PC-9 (cell line): ENCODE results near the gene RNU5D-1. TPM values are rescaled to one million over a fixed set of nuclear protein-coding genes. Genes with fewer than 3 reads are reported as not detected.

Experiments
- BruUV-seq: library from RNA; stranded (reverse); fragments of 400-500 nt; replicated peaks from 2 replicates; lab custom pipeline; 2021; lab: Mats Ljungman, UMichigan
- CTCF ChIA-PET: fragments of 300-600 bp; sonication (Branson Sonifier 250); formaldehyde crosslinking; loops from one replicate; lab custom pipeline; 2022; ENCODE audit warnings: antibody characterized with exemption; lab: Charles Lee
- POLR2A ChIA-PET: fragments of 300-600 bp; sonication (Branson Sonifier 250); formaldehyde crosslinking; loops from one replicate; lab custom pipeline; 2022; ENCODE audit warnings: antibody characterized with exemption; ENCODE audit not compliant: unreplicated experiment; lab: Charles Lee
- DNase-seq, 2 experiments: peaks; one replicate each; pipeline versions ENCODE4 v3.0.0 to v3.0.0-alpha.2; 2015 to 2022; ENCODE audit warnings: mixed read lengths in 1 of 2
- H2AFZ ChIP-seq: fragments of 200-600 bp; sonication (generic); 2 replicates; pipeline ENCODE4 v1.8.1; 2017; ENCODE audit warnings: antibody characterized with exemption
- H3F3A ChIP-seq: fragments of 200-600 bp; sonication (generic); 2 replicates; pipeline ENCODE4 v1.8.1; 2017; ENCODE audit warnings: antibody characterized with exemption, mild to moderate bottlenecking, low read depth; ENCODE audit not compliant: insufficient read depth
- H3K27ac ChIP-seq: fragments of 200-600 bp; sonication (generic); 2 replicates; pipeline ENCODE4 v1.6.1; 2016; ENCODE audit warnings: mixed run types
- H3K27me3 ChIP-seq: fragments of 200-600 bp; sonication (generic); 2 replicates; pipeline ENCODE4 v1.6.1; 2016; ENCODE audit warnings: low read depth, mixed run types; ENCODE audit not compliant: insufficient read depth
- H3K36me3 ChIP-seq: fragments of 200-600 bp; sonication (generic); 2 replicates; pipeline ENCODE4 v1.6.1; 2016; ENCODE audit warnings: low read depth, mixed run types
- H3K4me1 ChIP-seq: fragments of 200-600 bp; sonication (generic); replicated peaks from 2 replicates; pipeline ENCODE4 v1.6.1; 2016; ENCODE audit warnings: mixed run types; ENCODE audit not compliant: insufficient read depth
- H3K4me2 ChIP-seq: fragments of 200-600 bp; sonication (generic); 2 replicates; pipeline ENCODE4 v1.6.1; 2017; ENCODE audit warnings: mixed run types
- H3K4me3 ChIP-seq: fragments of 200-600 bp; sonication (generic); 2 replicates; pipeline ENCODE4 v1.6.1; 2016; ENCODE audit warnings: mixed run types
- H3K79me2 ChIP-seq: fragments of 200-600 bp; sonication (generic); 2 replicates; pipeline ENCODE4 v1.6.1; 2017; ENCODE audit warnings: low read depth, mixed run types
- H3K9me2 ChIP-seq: fragments of 200-600 bp; sonication (generic); 2 replicates; pipeline ENCODE4 v1.8.1; 2017; ENCODE audit warnings: mild to moderate bottlenecking; ENCODE audit not compliant: insufficient read depth
- H3K9me3 ChIP-seq: fragments of 200-600 bp; sonication (generic); 2 replicates; pipeline ENCODE4 v1.8.1; 2016; ENCODE audit warnings: low read depth; ENCODE audit not compliant: insufficient read depth
- H4K20me1 ChIP-seq: fragments of 200-600 bp; sonication (generic); 2 replicates; pipeline ENCODE4 v1.8.1; 2017; ENCODE audit not compliant: insufficient read depth
- EZH2 ChIP-seq: fragments of 200-600 bp; sonication (generic); IDR thresholded peaks from 2 replicates; pipeline ENCODE4 v1.8.0; 2017; ENCODE audit warnings: antibody characterized with exemption, low read depth
- intact Hi-C: fragments of 100-400 bp; cut with micrococcal nuclease; formaldehyde crosslinking; loops from one replicate; pipeline ENCODE4 v1.10.0; 2022; ENCODE audit not compliant: unreplicated experiment
- total RNA-seq: library from RNA; stranded (reverse); gene quantifications from 2 replicates; pipeline ENCODE4 v1.2.3, GENCODE V29; 2021
- TF ChIP-seq, protein P1 (sequence below): fragments of 200-600 bp; sonication (generic); conservative IDR thresholded peaks from 2 replicates; pipeline ENCODE4 v1.6.1; 2017; ENCODE audit warnings: mixed run types, antibody characterized with exemption, mild to moderate bottlenecking, moderate library complexity

RNU5D-1 gene
- total RNA-seq, 1 experiment from 2014 or later, result not detected

DNA sequence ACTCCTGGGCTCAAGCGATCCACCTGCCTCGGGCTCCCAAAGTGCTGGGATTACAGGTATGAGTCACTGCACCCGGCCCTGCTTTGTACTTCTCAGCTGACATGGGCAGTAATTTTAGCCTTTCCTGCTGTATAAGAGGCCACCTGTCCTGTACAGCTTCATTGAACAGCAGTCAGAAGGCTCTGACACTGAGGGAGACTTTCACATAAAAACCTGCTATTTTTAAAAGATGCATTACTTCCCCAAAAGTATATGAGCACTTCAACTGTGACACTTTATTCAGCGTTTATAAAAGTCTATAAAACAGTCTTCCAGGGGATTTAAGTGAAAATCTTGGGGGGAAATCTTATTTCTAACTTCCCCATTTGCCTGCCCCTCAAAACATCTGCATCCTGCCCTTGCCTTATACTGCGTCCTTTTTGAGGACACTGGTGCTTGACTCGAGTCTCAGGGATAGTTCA, 17.6 kb downstream of the RNU5D-1 start:
- peaks cover 26% of the 10 kb centered on the region for H3F3A ChIP-seq
- no peaks in the 10 kb centered on the region for H3K36me3 ChIP-seq
- BruUV-seq, result no TSS peak
- no peaks in the 10 kb centered on the region for H3K79me2 ChIP-seq
- H3K27me3 ChIP-seq, result no peaks in the 10 kb centered on the region
- H3K27ac ChIP-seq, result peak overlapping the region; percentile 26
- no peaks in the 10 kb centered on the region for H4K20me1 ChIP-seq
- DNase-seq, result peak; percentile 77 to 84
- intact Hi-C loops, result loop anchor here (1.0 kb wide), 1 partner anchor 58 kb away; no protein-coding TSS in a partner anchor
- POLR2A ChIA-PET, result interaction anchor here (0.6 to 0.9 kb wide), 3 partner anchors 8 to 49 kb away, joined by 5 to 8 read pairs (median 7); partner anchors contain the start of gene ARMH1
- peak overlapping the region; percentile 13; the same call in 1 of the 2 replicates for H3K4me3 ChIP-seq
- H3K9me2 ChIP-seq, result no peaks in the 10 kb centered on the region
- H3K9me3 ChIP-seq, result no peaks in the 10 kb centered on the region
- TF ChIP-seq, protein P1, sequence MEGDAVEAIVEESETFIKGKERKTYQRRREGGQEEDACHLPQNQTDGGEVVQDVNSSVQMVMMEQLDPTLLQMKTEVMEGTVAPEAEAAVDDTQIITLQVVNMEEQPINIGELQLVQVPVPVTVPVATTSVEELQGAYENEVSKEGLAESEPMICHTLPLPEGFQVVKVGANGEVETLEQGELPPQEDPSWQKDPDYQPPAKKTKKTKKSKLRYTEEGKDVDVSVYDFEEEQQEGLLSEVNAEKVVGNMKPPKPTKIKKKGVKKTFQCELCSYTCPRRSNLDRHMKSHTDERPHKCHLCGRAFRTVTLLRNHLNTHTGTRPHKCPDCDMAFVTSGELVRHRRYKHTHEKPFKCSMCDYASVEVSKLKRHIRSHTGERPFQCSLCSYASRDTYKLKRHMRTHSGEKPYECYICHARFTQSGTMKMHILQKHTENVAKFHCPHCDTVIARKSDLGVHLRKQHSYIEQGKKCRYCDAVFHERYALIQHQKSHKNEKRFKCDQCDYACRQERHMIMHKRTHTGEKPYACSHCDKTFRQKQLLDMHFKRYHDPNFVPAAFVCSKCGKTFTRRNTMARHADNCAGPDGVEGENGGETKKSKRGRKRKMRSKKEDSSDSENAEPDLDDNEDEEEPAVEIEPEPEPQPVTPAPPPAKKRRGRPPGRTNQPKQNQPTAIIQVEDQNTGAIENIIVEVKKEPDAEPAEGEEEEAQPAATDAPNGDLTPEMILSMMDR, result no peak
- TF ChIP-seq EZH2, result no peak
- H3K4me1 ChIP-seq, result peaks cover 38% of the 10 kb centered on the region
- H3K4me2 ChIP-seq, result peak overlapping the region; percentile 65
- CTCF ChIA-PET, result interaction anchor here (0.6 to 0.9 kb wide), 4 partner anchors 15 to 623 kb away, joined by 3 to 6 read pairs (median 3); no protein-coding TSS in a partner anchor
- H2AFZ ChIP-seq, result no peak overlapping the region

DNA sequence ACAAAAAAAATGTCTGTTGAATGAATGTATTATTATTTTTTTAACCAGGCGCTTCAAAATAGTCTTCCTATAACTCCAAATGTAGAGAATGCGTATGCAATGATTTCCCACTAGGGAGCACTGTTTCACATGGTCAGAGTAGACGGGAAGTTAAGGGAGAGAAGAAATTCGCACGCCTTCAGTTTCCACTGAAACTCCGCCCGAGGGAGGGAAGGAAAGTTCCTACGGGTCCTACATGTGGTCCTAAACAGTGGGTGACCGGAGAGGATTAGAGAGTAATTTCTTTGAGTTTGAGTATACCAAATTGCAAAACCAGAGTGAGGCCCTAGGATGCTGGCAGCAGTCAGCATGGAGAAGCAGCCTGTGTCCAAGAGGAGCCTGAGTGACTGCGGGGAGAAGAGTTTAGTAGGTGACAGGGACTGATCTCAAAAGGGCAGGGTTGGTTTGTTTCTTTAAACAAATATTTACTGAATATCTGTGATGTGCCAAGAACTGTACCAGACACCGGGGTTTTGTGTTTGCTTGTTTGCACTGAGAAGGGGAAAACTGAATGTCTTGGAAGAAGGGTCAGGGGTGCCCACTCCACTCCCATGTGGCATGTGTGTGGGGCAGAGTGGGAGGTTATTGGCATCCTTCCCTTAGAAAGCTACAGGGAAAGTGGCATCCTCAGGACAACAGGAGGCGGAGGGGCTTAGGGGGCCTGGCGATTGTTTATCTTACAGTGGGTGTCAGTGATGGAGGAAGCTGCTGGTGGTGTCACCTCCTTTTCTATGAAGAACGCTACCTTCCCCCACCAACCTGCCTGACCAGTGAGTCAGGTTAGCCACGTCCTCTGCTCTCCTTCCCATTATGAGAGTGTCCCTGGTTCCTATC, 22.8 kb downstream of the RNU5D-1 start:
- Histone ChIP-seq H3K4me2 (peak overlapping the region; percentile 64), H3K27ac (peak overlapping the region; percentile 85), H2AFZ (no peak overlapping the region), H3K79me2 (no peaks in the 10 kb centered on the region), H3K9me2 (no peaks in the 10 kb centered on the region), H3K4me3 (peak overlapping the region; percentile 8; the same call in 1 of the 2 replicates), H3K4me1 (peaks cover 56% of the 10 kb centered on the region), H3K36me3 (no peaks in the 10 kb centered on the region), H3F3A (peaks cover 24% of the 10 kb centered on the region), H4K20me1 (no peaks in the 10 kb centered on the region), H3K27me3 (no peaks in the 10 kb centered on the region), H3K9me3 (no peaks in the 10 kb centered on the region)
- no TSS peak for BruUV-seq
- ChIA-PET POLR2A (no interaction called here), CTCF (no interaction called here)
- TF ChIP-seq, protein P1, result peak; percentile 59
- TF ChIP-seq EZH2, result no peak
- peak in 1 of 2 experiments; percentile 65 for DNase-seq
- intact Hi-C loops, result no loop called here

DNA sequence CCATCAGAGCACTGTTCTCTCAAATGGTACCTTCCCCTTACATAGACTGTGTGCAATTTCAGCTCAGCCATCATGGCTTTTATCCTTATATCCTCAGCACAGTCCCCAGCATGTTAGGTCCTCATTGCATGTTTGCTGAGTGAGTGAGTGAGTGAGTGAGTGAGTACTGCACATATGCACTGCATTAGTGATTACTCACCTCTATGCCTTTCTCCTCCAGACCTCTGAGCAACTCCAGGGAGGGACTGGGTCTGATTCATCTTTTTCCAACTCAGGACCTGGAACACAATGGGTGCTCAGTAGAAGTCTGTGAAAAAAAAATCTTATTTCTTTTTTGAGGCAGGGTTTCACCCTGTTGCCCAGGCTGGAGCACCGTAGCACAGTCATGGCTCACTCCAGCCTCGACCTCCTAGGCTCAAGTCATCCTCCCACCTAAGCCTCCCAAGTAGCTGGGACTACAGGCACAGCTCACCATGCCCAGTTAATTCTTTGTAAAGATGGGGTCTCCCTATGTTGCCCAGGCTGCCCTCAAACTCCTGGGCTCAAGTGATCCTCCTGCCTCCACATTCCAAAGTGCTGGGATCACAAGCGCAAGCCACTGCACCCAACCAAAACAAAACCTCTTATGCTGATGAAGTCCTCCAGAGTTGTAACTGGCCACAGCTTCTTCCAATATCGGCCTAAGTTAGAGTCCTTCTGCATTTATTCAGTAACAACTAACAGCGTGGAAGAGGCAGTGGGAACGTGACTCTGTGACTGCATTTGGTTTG, 23.7 kb downstream of the RNU5D-1 start:
- no TSS peak for BruUV-seq
- Histone ChIP-seq H2AFZ (no peak overlapping the region), H3K27ac (peak overlapping the region; percentile 85), H3K9me3 (no peaks in the 10 kb centered on the region), H3K79me2 (no peaks in the 10 kb centered on the region), H3K36me3 (no peaks in the 10 kb centered on the region), H3K4me1 (peaks cover 54% of the 10 kb centered on the region), H3K9me2 (no peaks in the 10 kb centered on the region), H3K27me3 (no peaks in the 10 kb centered on the region), H3F3A (peaks cover 21% of the 10 kb centered on the region), H3K4me3 (no peak overlapping the region), H3K4me2 (peak overlapping the region; percentile 64), H4K20me1 (no peaks in the 10 kb centered on the region)
- intact Hi-C loops, result no loop called here
- peak; percentile 42 to 90 for DNase-seq
- ChIA-PET POLR2A (interaction anchor here (1.0 kb wide), 1 partner anchor 14 kb away, joined by 4 read pairs; no protein-coding TSS in a partner anchor), CTCF (interaction anchor here (0.6 kb wide), 1 partner anchor 421 kb away, joined by 8 read pairs; no protein-coding TSS in a partner anchor)
- TF ChIP-seq EZH2, result no peak
- TF ChIP-seq, protein P1, result no peak
